H9 (cell line): ENCODE data around the gene EDN3. TPM values are rescaled to one million over a fixed set of nuclear protein-coding genes. Genes with fewer than 3 reads are reported as not detected.

Experiments used
- DNase-seq: peaks from one replicate; pipeline ENCODE4 v3.0.0-alpha.2; 2017
- H2AFZ ChIP-seq: one replicate; pipeline ENCODE4 v1.6.1; 2013; ENCODE audit warnings: mild to moderate bottlenecking, low read length, control low read depth, moderate library complexity
- H2AK5ac ChIP-seq: 2 replicates; pipeline ENCODE4 v1.6.1; 2013; ENCODE audit warnings: low read length, control low read depth, mixed read lengths; ENCODE audit not compliant: insufficient read length
- H2BK120ac ChIP-seq: one replicate; pipeline ENCODE4 v1.6.1; 2013; ENCODE audit warnings: low read depth, mild to moderate bottlenecking, low read length, control low read depth, inconsistent platforms; ENCODE audit not compliant: poor library complexity, severe bottlenecking
- H2BK12ac ChIP-seq: 2 replicates; pipeline ENCODE4 v1.6.1; 2013; ENCODE audit warnings: low read length, control low read depth, mixed read lengths, low read depth; ENCODE audit not compliant: insufficient read length
- H2BK15ac ChIP-seq: 2 replicates; pipeline ENCODE4 v1.6.1; 2013; ENCODE audit warnings: low read depth, low read length, control low read depth
- H2BK20ac ChIP-seq: one replicate; pipeline ENCODE4 v1.6.1; 2013; ENCODE audit warnings: low read depth, mild to moderate bottlenecking, low read length, control low read depth, inconsistent platforms; ENCODE audit not compliant: poor library complexity, severe bottlenecking
- H2BK5ac ChIP-seq: 2 replicates; pipeline ENCODE4 v1.6.1; 2013; ENCODE audit warnings: low read length, control low read depth, mixed read lengths; ENCODE audit not compliant: insufficient read length
- H3K14ac ChIP-seq: 2 replicates; pipeline ENCODE4 v1.6.1; 2013; ENCODE audit warnings: low read length, control low read depth; ENCODE audit not compliant: insufficient read depth
- H3K18ac ChIP-seq: 2 replicates; pipeline ENCODE4 v1.6.1; 2013; ENCODE audit warnings: low read depth, mild to moderate bottlenecking, mixed read lengths, low read length, control low read depth; ENCODE audit not compliant: insufficient read length
- H3K23ac ChIP-seq: 2 replicates; pipeline ENCODE4 v1.6.1; 2013; ENCODE audit warnings: low read length, control low read depth, mixed read lengths, low read depth; ENCODE audit not compliant: insufficient read length
- H3K23me2 ChIP-seq: 2 replicates; pipeline ENCODE4 v1.6.1; 2013; ENCODE audit warnings: low read depth, mild to moderate bottlenecking, mixed read lengths, low read length, control low read depth; ENCODE audit not compliant: insufficient read length, poor library complexity, severe bottlenecking
- H3K27ac ChIP-seq: 2 replicates; pipeline ENCODE4 v1.5.1; 2013; ENCODE audit warnings: low read length, control low read depth, mixed read lengths, low read depth; ENCODE audit not compliant: insufficient read length
- H3K27me3 ChIP-seq: 2 replicates; pipeline ENCODE4 v1.6.1; 2013; ENCODE audit warnings: low read length, control low read depth, inconsistent platforms; ENCODE audit not compliant: insufficient read depth
- H3K4ac ChIP-seq: 2 replicates; pipeline ENCODE4 v1.6.1; 2013; ENCODE audit warnings: low read depth, mild to moderate bottlenecking, control low read depth, inconsistent platforms, low read length, moderate library complexity
- H3K4me1 ChIP-seq: 2 replicates; pipeline ENCODE4 v1.6.1; 2013; ENCODE audit warnings: low read length, control low read depth, inconsistent platforms; ENCODE audit not compliant: insufficient read depth
- H3K4me2 ChIP-seq: 2 replicates; pipeline ENCODE4 v1.6.1; 2013; ENCODE audit warnings: low read length, control low read depth, mixed read lengths; ENCODE audit not compliant: insufficient read length, insufficient read depth
- H3K56ac ChIP-seq: 2 replicates; pipeline ENCODE4 v1.6.1; 2013; ENCODE audit warnings: low read depth, mild to moderate bottlenecking, mixed read lengths, low read length, control low read depth; ENCODE audit not compliant: insufficient read length
- H3K79me1 ChIP-seq: 2 replicates; pipeline ENCODE4 v1.6.1; 2013; ENCODE audit warnings: low read depth, mild to moderate bottlenecking, moderate library complexity, low read length, control low read depth, inconsistent platforms; ENCODE audit not compliant: insufficient read depth, poor library complexity, severe bottlenecking
- H3K79me2 ChIP-seq: 2 replicates; pipeline ENCODE4 v1.6.1; 2013; ENCODE audit warnings: low read length, control low read depth, inconsistent platforms; ENCODE audit not compliant: insufficient read depth
- H3K9ac ChIP-seq: 2 replicates; pipeline ENCODE4 v1.6.1; 2013; ENCODE audit warnings: low read length, control low read depth, mixed read lengths; ENCODE audit not compliant: insufficient read length; ENCODE audit errors: extremely low read depth
- H3K9me3 ChIP-seq: one replicate; pipeline ENCODE4 v1.6.1; 2013; ENCODE audit warnings: low read depth, low read length, inconsistent platforms; ENCODE audit not compliant: control insufficient read depth
- H3T11ph ChIP-seq: one replicate; pipeline ENCODE4 v1.6.1; 2013; ENCODE audit warnings: mild to moderate bottlenecking, low read length, control low read depth, inconsistent platforms
- H4K20me1 ChIP-seq: one replicate; pipeline ENCODE4 v1.6.1; 2013; ENCODE audit not compliant: control insufficient read depth, insufficient read length, insufficient read depth
- H4K5ac ChIP-seq: 2 replicates; pipeline ENCODE4 v1.6.1; 2013; ENCODE audit warnings: low read depth, mild to moderate bottlenecking, mixed read lengths, low read length, control low read depth; ENCODE audit not compliant: insufficient read length
- H4K8ac ChIP-seq: replicated peaks from 2 replicates; pipeline ENCODE4 v1.6.1; 2013; ENCODE audit warnings: low read length, control low read depth, mixed read lengths, low read depth; ENCODE audit not compliant: insufficient read length
- H4K91ac ChIP-seq: 2 replicates; pipeline ENCODE4 v1.6.1; 2013; ENCODE audit warnings: low read depth, mild to moderate bottlenecking, moderate library complexity, mixed read lengths, low read length, control low read depth; ENCODE audit not compliant: insufficient read length
- H3K27ac Mint-ChIP-seq, 3 experiments: 2 replicates in 2 of 3; 3 replicates in 1 of 3; pipeline ENCODE4 v1.8.0; 2020 to 2021; ENCODE audit warnings: mixed read lengths in 3 of 3, mild to moderate bottlenecking in 1 of 3, moderate library complexity in 1 of 3
- H3K27me3 Mint-ChIP-seq: 2 replicates; pipeline ENCODE4 v1.8.0; 2021; ENCODE audit warnings: low read depth, mild to moderate bottlenecking, moderate library complexity, mixed read lengths
- H3K36me3 Mint-ChIP-seq, 3 experiments: 2 replicates in 2 of 3; 3 replicates in 1 of 3; pipeline ENCODE4 v1.8.0; 2020 to 2021; ENCODE audit warnings: low read depth in 3 of 3, mixed read lengths in 3 of 3; ENCODE audit not compliant: insufficient read depth in 1 of 3
- H3K4me1 Mint-ChIP-seq, 2 experiments: 2 replicates each; pipeline ENCODE4 v1.8.0; 2020; ENCODE audit warnings: mixed read lengths in 2 of 2
- H3K4me3 Mint-ChIP-seq, 2 experiments: 2 replicates in 1 of 2; 3 replicates in 1 of 2; pipeline ENCODE4 v1.8.0; 2020 to 2021; ENCODE audit warnings: mild to moderate bottlenecking in 2 of 2, mixed read lengths in 2 of 2, moderate library complexity in 1 of 2
- H3K9me3 Mint-ChIP-seq, 2 experiments: 2 replicates in 1 of 2; 3 replicates in 1 of 2; pipeline ENCODE4 v1.8.0; 2020; ENCODE audit warnings: mild to moderate bottlenecking in 2 of 2, mixed read lengths in 2 of 2, moderate library complexity in 1 of 2
- CTCF ChIP-seq: fragments of 200-600 bp; sonication (generic); conservative IDR thresholded peaks from 3 replicates; pipeline ENCODE4 v1.8.0; 2021; ENCODE audit warnings: antibody characterized with exemption, mild to moderate bottlenecking
- WGBS: extraction: QIAGEN DNeasy Blood & Tissue Kit; methylation state at CpG from one replicate; pipeline ENCODE4 v1.1.7; 2013; ENCODE audit warnings: missing lambda C conversion rate, low lambda C conversion rate, mixed read lengths; ENCODE audit not compliant: insufficient read length; ENCODE audit errors: extremely low coverage; 5-methylcytosine and 5-hydroxymethylcytosine counted together
- total RNA-seq: library from RNA; stranded (reverse); gene quantifications from 2 replicates; pipeline ENCODE4 v1.2.1, GENCODE V29; 2021

The EDN3 gene
- total RNA-seq, 1 experiment from 2014 or later = 0.20 TPM

DNA sequence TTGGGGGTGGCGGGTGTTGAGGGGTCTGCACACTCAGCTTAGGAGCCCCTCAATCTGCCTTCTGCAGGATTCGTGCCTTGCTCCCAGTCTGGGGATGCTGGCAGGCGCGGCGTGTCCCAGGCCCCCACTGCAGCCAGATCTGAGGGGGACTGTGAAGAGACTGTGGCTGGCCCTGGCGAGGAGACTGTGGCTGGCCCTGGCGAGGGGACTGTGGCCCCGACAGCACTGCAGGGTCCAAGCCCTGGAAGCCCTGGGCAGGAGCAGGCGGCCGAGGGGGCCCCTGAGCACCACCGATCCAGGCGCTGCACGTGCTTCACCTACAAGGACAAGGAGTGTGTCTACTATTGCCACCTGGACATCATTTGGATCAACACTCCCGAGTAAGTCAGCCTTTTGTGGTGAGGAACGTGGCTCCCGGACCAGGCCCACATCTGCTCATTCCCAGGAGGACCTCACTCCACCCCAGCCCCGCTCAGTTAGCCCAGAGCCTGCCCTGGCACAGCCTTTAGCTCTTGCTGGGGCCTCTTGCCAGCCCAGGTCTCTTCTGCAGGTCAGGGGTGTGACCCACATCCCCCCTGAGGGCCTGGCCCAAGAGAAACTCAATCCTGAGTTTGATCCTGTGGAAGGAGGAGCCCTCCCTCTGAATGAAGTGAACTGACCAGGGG, 1.1 kb downstream of the EDN3 start:
- H3K4me1 Mint-ChIP-seq = peaks cover 2 to 7% of the 10 kb centered on the region in 2 experiments; a peak in 1 of 4 replicates

More for the DNA sequence above, 1.1 kb downstream of the EDN3 start:
- H3K27me3 ChIP-seq = peaks cover 31% of the 10 kb centered on the region; the same call in 1 of the 2 replicates
- no peak overlapping the region for H2BK20ac ChIP-seq
- no peak overlapping the region; the same call in 1 of the 2 replicates for H3K14ac ChIP-seq
- H3K9me3 ChIP-seq = no peaks in the 10 kb centered on the region
- no peak overlapping the region for H3K18ac ChIP-seq
- TF ChIP-seq CTCF = no peak
- no peak overlapping the region for H3K4ac ChIP-seq
- H4K5ac ChIP-seq = no peak overlapping the region
- no peaks in the 10 kb centered on the region for H4K20me1 ChIP-seq
- H3K23me2 ChIP-seq = no peaks in the 10 kb centered on the region
- no CpG with 5 or more reads among the region's 17 CpGs for WGBS
- H2BK120ac ChIP-seq = no peak overlapping the region
- H3K9me3 Mint-ChIP-seq = no peaks in the 10 kb centered on the region
- H3K56ac ChIP-seq = no peak overlapping the region
- no peak overlapping the region for H3K27ac Mint-ChIP-seq
- no peak overlapping the region for H3T11ph ChIP-seq
- H3K79me1 ChIP-seq = no peaks in the 10 kb centered on the region
- H3K23ac ChIP-seq = no peak overlapping the region
- no peaks in the 10 kb centered on the region for H3K36me3 Mint-ChIP-seq
- H4K91ac ChIP-seq = no peak overlapping the region
- H3K4me1 ChIP-seq = no peaks in the 10 kb centered on the region
- peaks cover 88% of the 10 kb centered on the region for H3K27me3 Mint-ChIP-seq
- no peak overlapping the region for H3K9ac ChIP-seq
- H4K8ac ChIP-seq = no peak overlapping the region
- no peak overlapping the region for H2BK12ac ChIP-seq
- no peaks in the 10 kb centered on the region for H3K79me2 ChIP-seq
- peak overlapping the region in 1 of 2 experiments; percentile 20; a peak in 1 of 5 replicates for H3K4me3 Mint-ChIP-seq
- no peak overlapping the region for H2AFZ ChIP-seq
- H3K4me2 ChIP-seq = peak overlapping the region; percentile 49
- H2AK5ac ChIP-seq = no peak overlapping the region
- no peak overlapping the region for H2BK15ac ChIP-seq
- DNase-seq = no peak
- no peak overlapping the region for H3K27ac ChIP-seq
- H2BK5ac ChIP-seq = no peak overlapping the region
